CD4-positive, alpha-beta T cell treated with Interleukin-10 for 1 hour (primary cell): ENCODE measurements around the gene ROCK2.
"Not testable (repeated sequence)": the region's sequence is repeated elsewhere in the genome, so short reads cannot be mapped to it uniquely, and the experiment has no call there.

Experiments used
- DNase-seq: peaks from one replicate; pipeline ENCODE4 v3.0.0-alpha.2; 2020

ROCK2 gene

DNA sequence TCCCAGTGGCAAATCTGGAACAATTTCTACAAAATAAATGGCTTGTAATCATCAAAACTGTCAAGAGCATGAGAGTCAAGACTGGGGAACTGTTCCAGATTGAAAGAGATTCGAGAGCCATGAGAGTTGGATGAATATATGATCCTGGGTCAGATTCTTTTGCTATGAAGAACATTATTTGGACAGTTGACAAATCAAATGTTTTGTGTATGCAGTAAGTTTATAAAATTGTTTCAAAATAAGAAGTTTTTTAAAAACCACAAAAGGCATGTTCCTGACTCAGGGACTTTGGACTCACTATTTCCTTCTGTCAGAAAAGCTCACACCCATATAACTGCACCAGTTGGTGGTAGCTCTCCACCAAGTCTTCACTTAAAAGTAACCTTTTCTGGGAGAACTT, 38.5 kb downstream of the ROCK2 start:
- no peak for DNase-seq

DNA sequence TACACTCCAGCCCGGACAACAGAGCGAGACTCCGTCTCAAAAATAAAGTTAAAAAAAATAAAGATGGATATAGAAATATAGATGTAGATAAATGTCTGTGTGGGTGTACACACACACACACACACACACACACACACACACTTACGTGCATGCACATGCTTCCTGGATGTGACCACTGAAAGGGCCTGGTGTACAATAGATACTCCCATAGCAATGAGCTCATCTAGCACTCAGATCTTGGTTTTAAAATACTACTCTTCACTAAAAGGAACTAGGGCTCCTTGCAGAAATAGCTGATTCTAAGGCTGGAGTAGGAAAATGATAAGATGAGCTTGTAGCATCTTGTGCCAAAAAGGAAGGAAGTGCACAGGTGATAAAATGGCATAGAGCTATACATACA, 39.1 kb downstream of the ROCK2 start:
- DNase-seq, result no peak

DNA sequence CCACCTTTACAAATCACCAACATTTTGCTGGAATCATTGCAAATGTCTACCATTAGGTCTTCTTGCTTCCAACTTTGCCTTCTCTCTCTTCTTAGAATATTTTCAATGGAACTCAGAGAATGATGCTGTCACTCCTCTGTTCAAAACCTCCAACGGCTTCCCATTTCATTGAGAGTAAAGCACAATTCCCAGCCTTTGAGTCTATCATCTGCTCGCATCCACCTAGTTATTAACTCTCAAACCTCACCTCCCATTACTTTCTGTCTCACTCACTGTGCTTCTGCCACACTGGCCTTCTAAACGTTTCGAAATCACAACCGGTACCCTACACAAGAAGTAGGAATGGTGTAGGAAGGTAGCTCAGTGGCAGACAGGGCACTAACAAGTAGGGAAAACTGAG, 40.0 kb downstream of the ROCK2 start:
- DNase-seq, result no peak

DNA sequence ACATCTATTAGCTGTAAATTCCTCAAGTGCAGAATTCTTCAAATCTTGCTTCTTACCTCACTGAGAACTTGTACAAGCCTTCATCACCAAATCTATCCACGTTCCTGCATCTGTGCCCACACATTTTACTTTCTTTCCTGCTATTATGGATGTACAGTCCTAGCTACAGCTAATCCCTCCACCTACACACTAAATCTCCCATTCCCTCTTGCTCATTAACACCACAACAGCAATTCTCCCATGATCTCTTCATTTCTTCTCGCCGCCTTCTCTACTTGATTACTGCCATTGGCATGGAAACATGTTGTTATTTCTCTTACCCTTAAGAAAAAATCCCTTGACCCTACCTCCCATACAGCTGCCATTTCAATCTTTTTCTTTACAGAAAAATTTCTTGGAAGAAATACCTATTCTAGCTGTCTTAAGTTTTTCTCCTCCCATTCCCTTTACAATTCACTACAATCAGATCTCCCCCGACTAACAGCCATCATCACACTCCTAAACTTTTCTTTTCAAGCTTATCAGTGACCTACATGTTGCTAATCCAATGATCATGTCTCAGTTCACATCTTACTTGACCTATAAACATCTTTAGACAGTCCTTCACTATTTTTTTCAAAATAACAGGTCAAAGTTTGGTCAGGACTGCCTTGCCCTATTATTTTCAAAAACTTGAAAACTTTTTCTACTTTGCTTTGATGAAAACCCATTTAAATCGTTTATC, 41.0 kb downstream of the ROCK2 start:
- DNase-seq, result no peak

DNA sequence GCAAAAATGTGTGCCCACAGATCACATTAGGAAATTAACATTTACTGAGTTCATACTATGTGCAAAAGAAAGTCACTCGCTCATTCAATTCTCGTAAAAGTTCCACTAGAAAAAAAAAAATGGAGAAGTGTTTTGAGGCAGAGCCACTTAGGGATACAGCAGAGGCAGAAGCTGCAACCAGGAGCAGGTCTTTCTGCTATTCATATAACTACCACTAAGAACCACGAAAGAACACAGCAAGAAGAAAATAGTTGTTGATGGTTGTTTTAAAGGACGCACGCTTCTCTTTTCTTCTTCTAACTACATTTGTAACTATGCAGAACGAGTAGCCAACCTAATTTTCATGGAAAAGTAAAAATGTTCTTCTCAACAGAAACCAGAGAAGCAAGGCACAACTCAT, 45.0 kb downstream of the ROCK2 start:
- DNase-seq, result no peak

DNA sequence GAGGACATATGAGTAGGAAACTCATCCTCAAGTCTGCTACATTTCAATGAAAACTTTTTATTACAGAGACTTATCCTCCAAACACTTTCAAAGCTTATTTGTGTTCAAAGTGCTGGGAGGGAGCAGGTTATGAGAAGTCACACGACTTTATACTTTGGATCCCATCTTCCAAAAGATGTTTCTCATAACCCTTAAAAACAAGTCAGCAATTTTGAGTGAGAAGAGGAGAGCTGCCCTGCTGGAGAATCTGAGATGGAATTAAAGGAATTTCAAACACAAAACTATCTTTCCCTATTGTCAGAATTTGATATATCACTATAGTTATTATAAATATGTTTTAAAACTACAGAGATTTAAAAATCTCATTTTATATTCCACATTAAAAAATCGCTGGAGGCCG, 45.8 kb downstream of the ROCK2 start:
- DNase-seq, result no peak

DNA sequence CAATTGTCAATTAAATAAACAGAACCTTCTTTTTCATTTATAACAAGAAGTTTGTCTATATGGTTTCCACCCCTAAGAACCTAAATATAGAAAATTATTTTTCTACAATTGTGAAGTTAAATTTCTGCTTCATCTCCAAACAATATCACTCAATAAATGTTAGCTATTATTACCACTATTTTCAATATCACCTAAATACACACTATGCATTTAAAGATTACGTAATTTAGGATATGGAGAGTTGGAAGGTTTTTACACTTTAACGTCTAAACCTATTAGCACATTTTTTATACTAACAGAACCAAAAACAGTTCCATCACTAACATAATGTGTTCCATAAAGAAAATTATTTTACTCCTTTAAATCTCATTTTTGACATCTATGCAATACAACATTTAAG, 48.0 kb downstream of the ROCK2 start:
- DNase-seq, result no peak

DNA sequence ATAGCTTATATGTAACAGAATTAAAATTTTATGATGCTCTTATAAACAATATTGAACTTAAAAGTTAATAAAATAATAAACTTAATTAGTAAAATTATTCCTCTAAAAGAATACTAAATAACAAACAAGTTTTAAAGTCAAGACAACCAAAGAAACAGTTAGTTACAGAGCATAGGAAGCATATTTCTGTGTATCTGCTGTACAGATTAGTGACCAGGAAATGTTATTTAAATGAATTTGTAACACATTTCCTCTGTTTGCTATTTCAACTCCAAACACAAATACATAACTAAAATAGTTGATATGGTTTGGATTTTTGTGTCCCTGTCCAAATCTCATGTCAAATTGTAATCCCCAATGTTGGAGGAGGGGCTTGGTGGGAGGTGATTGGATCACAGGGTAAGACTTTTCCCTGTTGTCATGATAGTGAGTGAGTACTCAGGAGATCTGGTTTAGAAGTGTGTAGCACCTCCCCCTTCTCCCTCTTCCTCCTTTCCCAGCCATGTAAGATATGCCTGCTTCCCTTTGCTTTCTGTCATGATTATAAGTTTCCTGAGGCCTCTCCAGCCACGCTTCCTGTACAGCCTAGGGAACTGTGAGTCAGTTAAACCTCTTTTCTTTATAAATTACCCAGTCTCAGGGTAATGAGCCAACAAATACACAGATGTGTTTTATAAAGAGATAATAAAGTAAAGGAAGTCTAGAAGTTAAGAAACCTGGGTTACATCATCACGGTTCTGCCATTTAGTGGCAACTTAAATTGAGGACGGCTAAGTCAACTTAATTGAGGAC, 51.8 kb downstream of the ROCK2 start:
- no peak for DNase-seq

DNA sequence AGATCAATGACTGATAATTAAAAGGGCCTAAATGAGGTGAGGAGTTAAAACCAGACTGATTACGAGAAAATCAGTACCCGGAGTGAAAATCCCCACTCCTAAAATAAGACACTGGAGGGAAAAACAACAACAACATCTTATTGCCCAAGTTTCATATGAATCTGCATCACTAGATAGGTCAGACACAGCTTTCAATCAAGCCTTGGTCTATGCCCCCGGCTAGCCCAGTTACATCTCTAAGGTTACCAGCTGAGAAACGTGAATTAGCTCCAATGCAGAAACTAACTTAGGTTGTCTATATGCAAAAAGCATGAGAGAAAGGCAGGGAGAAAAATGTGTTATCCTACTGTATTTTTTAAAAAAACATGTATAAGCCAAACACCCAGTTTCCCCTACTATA, 53.7 kb downstream of the ROCK2 start:
- no peak for DNase-seq

DNA sequence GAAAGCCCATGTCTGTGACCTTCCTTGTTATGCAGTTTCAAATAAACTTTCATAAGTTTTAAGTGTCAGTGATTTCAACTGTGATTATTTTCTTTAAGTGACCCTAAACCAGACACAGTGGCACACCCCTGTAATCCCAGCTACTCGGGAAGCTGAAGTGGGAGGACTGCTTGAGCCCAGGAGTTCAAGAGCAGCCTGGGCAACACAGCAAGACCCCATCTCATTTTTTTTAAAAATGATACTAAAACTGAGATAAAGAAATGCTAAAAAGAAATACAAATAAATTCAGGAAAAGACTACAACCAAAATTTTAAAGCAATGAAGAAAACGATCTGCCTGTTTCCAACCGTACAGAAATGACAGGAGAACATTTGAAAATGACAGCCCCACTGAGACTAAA, 54.2 kb downstream of the ROCK2 start:
- DNase-seq, result no peak

DNA sequence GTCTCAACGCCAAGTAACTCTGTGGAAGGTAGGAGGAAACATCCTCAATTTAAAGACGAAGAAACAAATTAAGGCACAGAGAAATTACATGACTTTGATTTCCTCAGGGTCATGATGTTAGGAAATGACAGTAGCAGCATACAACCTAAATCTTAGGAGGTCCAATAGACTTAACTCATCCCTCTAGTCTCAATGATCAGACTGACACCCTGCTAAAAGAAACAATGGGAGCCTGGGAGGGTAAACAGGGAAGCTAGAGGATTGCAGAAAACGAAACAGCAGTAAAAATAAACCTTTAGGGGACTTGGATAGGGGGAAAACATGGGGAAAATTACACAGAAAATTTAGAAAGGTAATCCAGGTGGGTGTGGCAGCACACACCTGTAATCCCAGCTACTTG, 56.0 kb downstream of the ROCK2 start:
- DNase-seq, result no peak

DNA sequence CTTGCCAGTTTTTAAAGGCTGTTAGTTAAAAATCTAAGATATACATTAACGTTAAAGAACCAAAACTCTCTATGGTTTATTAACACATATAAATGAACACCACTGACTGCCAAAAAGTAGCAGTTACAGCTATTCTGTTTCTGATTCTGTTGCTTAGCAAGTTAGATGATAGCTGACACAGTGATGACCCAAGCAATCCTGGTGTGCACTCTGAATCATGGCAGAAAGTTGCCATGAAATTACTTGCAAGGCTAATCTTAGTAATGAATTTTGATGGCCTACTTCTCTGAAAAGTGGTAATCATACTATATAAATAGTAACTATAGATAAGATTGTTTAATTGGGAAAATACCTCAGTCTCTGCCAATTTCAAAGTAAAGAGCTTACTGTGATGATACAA, 57.7 kb downstream of the ROCK2 start:
- DNase-seq, result no peak

DNA sequence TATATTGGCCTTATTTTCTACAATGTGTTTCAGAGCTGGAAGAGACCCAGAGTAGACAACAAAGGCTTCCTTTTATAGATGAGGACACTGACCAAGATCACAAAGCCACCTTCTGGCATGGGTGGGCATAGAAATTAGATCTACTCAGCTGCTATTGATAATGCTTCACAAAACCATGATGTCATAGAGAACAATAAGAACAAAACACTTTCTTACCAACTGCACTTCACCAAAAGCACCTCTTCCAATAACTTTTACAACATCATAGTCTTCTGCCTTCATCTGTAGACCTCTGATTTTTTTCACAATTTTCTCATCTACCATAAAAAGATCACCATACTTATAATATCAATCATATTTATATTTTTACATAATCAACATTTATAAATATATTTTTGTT, 58.1 kb downstream of the ROCK2 start:
- DNase-seq, result no peak

DNA sequence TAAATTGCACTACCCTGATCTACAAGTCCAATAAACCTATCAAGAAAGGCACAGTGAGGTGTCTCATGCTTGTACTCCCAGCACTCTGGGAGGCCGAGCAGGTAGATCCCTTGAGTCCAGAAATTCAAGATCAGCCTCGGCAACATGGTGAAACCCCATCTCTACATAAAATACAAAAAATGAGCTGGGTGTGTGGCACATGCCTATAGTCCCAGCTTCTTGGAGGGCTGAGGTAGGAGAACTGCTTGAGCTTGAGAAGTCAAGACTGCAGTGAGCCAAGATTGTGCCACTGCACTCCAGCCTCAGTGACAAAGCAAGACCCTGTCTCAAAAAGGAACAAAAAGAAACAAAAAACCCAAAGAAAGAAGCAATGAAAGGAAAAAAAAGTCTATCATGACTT, 58.9 kb downstream of the ROCK2 start:
- DNase-seq, result no peak

DNA sequence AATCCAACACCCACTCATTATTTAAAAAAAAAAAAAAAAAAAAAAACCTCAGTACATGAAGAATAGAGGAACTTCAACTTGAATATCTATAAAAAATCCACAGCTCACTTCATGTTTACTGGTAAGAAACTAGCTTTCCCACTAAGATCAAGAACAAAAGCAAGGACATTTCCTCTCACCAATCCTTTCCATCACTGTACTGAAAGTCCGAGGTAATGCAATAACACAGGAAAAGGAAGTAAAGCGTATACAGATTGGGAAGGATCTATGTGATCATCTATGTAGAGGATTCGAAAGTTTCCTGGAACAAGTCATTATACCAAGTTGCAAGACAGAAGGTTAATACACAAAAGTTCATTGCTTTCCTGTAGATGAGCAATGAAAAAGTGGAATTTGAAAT, 63.2 kb downstream of the ROCK2 start:
- DNase-seq, result no peak

DNA sequence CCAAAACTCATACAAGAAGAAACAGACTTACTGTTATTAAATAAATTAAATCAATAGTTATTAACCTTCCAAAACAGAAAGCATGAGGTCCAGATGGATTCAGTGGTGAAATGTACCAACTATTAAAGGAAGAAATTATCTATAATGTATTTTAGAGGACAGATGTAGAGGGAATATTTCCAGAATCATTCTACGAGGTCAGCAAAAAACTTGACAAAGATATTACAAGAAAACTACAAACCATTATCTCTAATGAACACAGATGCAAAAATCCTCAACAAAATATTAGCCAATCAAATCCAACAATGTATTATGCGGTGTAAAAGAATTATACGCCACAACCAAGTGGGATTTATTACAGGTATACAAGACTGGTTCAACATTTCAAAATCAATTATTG, 63.7 kb downstream of the ROCK2 start:
- DNase-seq, result no peak

DNA sequence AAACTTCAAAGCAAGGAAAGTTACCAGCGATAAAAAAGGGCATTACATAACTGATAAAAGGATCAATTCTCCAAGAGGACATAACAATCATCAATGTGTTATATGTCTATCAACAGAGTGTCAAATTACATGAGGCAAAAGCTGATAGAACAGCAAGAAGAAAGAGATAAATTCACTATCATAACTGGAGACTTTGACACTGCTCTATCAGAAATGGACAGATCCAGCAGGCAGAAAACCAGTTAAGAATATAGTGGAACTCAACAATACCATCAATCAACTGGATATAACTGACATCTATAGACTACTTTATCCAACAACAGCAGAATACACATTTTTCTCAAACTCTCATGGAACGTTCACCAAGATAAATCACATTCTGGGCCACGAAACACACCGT, 65.0 kb downstream of the ROCK2 start:
- DNase-seq, result no peak

DNA sequence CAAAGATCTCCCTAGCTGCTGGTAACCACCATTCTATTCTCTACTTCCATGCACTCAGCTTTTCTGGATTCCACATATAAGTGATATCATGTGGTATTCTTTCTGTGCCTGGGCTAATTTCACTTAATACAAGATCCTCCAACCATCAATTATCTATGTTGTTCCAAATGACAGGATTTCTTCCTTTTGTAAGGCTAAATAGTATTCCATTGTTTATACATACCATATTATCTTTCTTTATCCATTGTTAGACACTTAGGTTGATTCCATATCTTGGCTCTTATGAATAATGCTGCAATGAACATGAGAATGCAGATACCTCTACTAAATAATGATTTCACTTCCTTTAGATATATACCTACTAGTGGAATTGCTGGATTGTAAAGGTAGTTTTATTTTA, 66.2 kb downstream of the ROCK2 start:
- no peak for DNase-seq

DNA sequence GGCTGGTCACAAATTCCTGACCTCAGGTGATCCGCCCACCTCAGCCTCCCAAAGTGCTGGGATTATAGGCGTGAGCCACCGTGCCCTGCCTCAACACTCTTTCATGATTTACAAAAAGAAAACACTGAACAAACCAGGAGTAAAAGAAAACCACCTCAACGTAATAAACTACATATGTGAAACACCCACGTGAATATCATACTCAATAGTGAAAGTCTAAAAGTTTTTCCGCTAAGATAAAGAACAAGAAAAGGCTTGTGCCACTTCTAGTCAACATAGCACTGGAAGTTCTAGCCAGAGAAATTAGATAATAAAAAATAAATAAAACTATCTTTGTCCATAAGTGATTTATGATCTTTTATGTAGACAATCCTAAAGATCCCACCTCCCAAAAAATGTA, 68.5 kb downstream of the ROCK2 start:
- no peak for DNase-seq

DNA sequence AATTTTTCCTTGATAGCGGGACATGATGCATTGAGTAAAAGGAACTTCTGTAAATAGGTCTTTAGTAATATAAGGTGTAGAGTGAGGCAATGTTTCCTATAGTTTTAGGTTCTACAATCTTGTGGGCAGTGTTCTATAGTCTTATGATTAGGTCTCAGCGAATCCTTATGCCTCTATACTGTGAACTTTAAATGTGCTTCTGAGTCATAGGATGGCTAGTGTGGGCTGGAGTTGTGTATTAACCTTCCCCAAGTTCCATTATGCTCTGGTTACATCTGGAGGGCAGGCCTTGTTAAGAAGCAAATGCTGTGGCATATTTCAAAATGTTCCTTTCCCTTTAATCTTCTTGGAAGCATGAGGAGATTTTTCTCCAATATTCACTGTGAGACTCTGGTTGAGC, 73.5 kb downstream of the ROCK2 start:
- DNase-seq, result no peak

DNA sequence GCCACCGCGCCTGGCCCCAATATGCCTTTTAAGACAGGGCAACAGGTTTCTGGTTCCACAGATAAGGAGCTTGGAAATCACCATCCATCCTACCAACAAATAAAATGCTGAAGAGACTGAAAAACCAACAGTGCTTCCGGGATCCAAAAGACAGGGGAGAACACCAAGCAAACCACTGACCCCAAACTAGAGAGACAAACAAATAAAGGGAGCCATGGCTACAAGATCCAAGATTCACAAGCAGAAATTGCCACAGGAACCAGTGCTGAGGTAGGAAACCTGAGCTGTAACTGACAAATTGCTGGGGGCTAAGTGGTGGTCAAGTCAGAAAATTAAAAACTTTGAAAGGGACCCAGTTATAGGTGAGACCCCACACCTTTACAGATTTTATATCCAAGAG, 76.5 kb downstream of the ROCK2 start:
- DNase-seq, result no peak

DNA sequence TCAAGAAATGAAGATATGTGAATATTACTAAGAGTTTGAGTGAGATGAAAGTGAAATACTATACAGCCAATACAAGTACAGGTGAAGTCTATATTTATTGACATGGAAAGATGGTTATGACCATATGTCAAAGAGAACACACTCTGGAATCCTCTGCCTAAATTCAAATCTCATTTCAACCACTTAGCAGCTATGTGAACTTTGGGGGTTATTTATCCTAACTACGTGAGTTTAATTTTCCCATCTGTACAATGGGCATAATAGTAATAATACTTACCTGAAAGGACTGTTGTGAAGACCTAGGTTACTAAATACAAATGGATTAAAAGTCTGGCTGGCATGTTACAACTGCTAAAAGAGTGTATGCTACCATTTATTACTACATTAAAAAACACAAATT, 79.6 kb downstream of the ROCK2 start:
- no peak for DNase-seq

DNA sequence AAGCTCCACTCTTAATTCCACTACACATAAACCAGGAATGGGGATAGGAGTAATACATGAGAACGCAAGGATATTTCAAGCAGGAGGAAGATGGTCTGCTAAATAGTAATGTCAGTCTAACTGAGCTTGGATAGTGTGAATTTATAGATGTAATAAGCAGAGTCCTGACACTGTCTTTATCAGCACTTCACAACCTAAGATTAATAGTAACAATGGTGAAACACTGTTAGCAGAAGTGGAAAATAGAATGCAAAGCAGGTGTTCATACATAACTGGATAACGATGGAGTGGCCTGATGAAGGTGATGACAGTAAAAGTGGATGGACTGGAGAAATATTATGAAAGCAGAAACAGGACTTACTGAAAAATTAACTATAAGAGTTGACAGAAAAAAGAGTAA, 80.4 kb downstream of the ROCK2 start:
- no peak for DNase-seq

DNA sequence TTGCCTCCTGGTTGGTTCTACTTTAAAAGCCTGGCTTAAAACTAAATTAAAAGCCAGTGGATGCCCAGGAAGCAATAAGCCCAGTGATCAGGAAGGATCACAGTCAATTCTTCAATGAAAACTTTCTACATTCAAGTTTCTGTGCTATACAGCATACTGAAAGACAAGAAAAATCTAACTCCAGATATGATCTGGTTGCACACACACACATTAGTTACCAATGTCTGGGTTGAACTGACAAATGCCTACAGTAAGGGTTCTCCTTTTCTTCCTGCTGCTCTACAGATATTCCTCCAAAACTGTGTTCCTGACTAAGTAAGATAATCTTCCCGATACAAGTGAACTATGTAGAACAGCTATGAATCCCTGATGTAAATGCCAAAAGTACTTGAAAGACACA, 81.3 kb downstream of the ROCK2 start:
- no peak for DNase-seq

DNA sequence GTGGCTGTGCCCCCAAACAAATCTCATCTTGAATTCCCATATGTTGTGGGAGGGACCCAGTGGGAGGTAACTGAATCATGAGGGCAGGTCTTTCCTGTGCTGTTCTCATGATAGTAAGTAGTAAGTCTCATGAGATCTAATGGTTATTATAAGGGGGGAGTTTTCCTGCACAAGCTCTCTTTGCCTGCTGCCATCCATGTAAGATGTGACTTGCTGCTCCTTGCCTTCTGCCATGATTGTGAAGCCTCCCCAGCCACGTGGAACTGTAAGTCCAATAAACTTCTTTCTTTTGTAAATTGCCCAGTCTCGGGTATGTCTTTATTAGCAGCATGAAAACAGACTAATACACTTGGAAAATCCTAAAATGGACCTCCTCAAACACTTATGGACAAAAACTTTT, 82.0 kb downstream of the ROCK2 start:
- DNase-seq, result not testable (repeated sequence)
